DMS79 treated with DMSO at 0.1 percent for 48 hours (cell line): ENCODE results near the gene GARIN3.
"Not testable (repeated sequence)": the region's sequence is repeated elsewhere in the genome, so short reads cannot be mapped to it uniquely, and the experiment has no call there.

Experiments
- DNase-seq: peaks from one replicate; lab custom pipeline; 2025; lab: John Stamatoyannopoulos, UW

Gene GARIN3

DNA sequence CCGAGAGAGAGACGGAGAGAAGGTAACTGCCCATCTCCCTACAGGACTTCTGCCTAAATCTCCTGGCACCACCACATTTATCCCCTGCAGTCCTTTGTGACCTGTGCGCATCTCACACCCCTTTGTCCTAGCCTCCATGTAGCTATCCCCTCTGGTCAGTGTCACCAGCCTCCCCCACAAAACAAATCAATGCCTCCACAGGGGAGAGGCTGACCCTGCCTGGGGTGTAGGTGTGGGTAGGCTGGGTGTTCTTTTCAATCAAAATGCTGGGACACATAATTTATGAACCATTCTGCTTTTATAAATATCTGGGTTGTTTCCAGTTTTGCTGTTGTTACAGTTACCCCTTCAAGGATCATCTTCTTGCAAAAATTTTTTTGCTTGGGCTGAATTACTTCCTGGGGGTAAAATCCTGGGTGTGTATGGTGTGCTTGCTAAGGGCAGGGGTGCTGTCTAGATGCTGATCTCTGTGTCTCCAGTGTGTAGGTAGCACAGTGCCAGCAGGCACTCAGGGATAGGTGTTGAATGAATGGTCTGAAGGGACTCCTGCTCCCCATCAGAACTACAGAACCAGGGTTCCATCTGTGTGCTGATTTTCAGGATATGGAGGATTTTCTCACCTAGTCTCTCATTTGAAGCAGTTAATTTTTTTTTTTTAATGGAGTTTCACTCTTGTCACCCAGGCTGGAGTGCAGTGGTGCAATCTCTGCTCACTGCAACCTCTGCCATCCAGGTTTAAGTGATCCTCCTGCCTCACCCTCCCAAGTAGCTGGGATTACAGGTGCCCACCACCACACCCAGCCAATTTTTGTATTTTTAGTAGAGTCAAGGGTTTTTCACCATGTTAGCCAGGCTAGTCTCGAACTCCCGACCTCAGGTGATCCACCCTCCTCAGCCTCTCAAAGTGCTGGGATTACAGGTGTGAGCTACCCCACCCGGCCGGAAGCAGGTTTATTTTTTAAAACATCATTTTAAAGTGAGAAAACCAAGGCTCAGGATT, at the start of gene GARIN3:
TSS of gene GARIN3 (minus strand) at position 51 of the 1,000 bp plus-strand sequence. CDS start 96 bp downstream, outside the sequence.
- DNase-seq, result no peak

DNA sequence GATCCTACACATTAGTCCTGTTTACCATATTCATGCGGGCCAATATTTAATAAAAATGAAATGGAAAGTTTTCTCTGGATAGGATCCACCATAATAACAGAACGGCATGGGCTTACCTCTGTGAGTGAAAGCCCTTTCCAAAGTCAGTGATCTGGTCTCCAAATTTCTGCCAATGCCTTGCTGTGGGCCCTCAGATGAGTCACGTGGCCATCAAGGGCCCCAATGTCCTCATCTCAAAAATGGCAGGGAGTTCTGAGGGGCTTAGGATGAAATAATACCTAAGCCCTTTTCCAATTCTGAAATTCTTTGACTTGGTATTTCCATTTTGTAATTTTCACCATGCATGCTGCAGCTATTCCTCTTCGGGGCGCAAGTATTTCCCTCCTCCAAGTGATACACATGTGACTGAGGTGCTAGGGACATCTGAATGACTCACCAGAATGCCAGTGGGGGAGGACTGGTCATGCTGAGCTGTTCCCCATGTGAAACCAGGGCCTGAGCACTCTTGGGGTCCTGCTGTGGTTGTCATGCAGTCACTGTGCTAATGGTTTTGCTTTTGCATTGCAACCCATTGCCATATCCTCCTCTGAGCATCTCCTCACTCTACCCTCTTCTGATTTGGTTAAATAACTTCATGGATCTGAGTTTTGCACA, 49.6 kb upstream of the GARIN3 start:
- DNase-seq, result no peak

GRCh38 chr5:157214861-157215513, 48.9 kb upstream of the GARIN3 start:
- no peak for DNase-seq

DNA sequence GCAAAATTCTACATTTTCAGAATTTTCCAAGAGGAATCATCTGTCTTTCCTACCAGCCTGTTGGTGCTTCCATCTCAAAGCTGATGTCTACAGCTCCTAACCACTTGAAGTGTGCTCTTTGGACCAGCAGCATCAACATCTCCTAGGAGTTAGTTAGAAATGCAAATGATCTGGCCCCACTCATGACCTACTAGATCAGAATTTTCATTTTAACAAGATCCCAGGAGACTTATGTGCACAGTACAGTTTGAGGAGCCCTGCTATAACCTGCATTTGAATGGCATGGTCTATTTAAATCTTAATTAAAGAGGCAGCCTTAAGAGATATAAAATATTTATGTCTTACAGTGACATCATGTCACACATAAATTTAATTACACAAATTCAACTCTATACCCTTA, 48.4 kb upstream of the GARIN3 start:
- DNase-seq, result no peak

GRCh38 chr5:157213527-157214243, 47.6 kb upstream of the GARIN3 start:
- DNase-seq, result no peak

GRCh38 chr5:157212307-157212706, 46.2 kb upstream of the GARIN3 start:
- no peak for DNase-seq

DNA sequence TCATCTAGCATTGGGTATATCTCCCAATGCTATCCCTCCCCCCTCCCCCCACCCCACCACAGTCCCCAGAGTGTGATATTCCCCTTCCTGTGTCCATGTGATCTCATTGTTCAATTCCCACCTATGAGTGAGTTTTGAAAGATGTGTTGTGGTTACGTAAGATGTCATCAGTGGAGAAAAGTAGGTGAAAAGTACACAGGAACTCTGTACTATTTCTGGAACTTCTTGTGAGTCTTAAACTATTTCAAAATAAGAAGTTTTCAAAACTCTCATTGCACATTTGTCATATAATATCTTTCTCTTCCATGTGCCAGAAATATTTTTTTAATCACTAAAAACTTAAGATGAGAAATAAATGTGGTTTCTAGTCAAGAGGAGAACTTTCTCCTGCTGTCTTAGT, 44.6 kb upstream of the GARIN3 start:
- not testable (repeated sequence) for DNase-seq

DNA sequence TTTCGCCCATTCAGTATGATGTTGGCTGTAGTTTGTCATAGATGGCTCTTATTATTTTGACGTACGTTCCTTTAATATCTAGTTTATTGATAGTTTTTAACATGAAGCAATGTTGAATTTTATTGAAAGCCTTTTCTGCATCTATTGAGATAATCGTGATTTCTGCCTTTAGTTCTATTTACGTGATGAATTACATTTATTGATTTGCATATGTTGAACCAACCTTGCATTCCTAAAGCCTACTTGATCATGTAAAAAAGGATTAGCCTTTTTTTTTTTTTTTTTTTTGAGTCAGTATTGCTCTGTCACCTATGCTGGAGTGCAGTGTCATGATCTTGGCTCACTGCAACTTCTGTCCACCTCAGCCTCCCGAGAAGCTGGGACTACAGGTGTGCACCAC, 39.6 kb upstream of the GARIN3 start:
- no peak for DNase-seq

DNA sequence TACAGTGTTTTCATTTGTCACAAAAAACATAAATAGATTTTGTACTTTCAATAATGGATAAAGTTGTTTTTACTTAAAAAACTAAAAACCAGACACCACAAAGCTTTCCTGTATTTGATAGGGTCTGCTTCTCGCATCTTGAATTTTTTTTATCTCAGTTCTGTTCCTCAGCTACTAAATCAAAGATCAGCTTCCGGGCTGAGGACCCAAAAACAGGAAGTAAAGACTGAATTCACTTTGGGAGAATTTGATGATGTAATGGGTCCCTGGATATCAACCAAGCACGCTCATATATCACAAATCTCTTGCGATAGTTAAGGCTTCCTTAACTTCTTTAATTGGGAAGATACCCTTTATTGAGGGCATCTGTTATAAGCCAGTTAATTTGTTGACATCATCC, 38.7 kb upstream of the GARIN3 start:
- no peak for DNase-seq

DNA sequence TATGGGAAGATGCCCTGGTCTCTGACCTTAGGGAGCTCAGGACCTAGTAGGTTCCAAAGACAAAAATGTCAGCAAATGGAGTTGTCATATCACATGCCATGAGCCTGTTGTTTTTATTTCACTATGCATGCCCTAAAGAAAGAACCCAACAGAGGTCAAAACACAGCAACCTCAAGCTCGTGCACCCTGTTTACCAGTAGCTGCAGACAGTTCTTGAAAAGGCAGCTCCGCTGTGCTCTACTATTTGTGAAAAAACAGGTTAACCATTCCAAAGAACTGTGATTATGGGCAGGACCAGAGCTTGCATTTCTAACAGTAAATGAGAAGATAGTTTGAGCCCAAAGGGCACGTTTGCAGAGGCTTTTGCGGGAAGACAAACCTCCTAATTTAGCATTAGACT, 37.4 kb upstream of the GARIN3 start:
- no peak for DNase-seq

DNA sequence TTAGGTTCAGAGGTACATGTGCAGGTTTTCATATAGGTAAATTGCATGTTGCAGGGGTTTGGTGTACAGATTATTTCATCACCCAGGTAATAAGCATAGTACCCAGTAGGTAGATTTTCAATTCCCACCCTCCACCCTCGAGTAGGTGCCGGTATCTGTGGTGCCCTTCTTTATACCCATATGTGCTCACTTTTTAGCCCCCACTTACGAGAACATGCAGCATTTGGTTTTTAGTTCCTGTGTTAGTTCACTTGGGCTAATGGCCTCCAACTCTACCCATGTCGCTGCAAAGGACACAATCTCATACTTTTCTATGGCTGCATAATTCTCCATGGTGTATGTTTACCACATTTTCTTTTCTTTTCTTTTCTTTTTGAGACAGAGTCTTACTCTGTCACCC, 35.8 kb upstream of the GARIN3 start:
- no peak for DNase-seq

DNA sequence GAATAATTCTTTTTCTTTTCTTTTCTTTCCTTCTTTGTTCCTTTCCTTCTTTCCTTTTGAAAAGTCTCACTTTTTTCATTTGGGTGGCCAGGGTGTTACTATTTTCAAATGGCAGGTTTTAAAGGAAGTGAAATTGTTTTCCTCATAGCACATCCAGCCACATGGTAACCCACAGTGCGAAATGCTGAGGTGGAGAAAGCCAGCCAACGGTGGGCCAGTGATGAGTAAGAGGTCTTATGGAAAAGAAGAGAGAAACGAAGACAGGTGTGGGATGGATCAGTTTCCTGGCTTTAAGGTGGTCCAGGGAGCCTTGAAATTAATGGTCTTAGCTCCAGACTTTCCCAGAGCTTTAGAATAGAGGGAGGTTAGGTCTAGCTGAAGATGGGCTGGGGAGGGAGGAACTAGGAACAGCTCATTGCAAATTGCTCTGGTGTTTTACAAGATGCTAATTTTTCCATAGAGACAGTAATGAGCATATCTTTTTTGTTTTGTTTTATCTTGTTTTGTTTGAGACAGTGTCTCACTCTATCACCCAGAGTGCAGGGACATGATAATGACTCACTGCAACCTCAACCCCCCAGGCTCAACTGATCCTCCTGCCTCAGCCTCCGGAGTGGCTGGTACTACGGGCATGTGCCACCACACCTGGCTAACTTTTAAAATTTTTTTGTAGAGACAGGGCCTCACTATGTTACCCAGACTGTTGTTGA, 32.4 kb upstream of the GARIN3 start:
- DNase-seq, result no peak

- no peak for DNase-seq
These were observed 31.0 kb upstream of the GARIN3 start for GRCh38 chr5:157197086-157197485.

GRCh38 chr5:157196045-157196444, 30.0 kb upstream of the GARIN3 start:
- DNase-seq, result no peak

GRCh38 chr5:157193699-157194424, 27.8 kb upstream of the GARIN3 start:
- DNase-seq, result no peak

DNA sequence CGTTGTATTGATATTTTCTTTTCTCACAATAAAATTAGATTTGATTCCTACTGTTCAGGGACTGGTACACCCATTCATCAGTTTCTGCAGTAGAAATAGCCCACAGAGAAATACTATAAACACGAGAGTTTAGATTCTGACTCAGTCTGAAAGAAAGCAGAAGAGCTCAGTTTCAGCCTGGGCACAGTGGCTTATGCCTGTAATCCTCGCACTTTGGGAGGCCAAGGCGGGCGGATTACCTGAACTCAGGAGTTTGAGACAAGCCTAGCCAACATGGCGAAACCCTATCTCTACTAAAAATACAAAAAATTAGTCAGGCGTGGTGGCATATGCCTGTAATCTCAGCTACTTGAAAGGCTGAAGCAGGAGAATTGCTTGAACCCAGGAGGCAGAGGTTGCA, 23.2 kb upstream of the GARIN3 start:
- no peak for DNase-seq

DNA sequence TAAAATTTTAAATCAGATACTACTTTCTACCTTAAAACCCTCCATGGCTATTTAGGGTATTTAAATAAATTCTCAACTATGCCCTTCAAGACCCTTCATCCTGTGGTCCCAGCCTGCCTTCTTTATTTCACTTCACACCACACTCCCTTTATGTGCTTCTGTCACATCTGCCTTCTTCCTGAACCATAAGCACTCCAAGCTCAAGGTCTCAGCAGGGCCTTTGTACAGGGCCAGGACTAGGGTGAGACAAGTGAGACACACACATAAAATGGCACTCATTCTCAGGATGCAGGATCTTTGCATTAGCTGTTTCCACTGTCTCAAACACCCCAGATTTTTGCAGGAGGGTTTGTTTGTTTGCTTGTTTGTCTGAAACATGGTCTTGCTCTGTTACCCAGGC, 22.2 kb upstream of the GARIN3 start:
- DNase-seq, result no peak

DNA sequence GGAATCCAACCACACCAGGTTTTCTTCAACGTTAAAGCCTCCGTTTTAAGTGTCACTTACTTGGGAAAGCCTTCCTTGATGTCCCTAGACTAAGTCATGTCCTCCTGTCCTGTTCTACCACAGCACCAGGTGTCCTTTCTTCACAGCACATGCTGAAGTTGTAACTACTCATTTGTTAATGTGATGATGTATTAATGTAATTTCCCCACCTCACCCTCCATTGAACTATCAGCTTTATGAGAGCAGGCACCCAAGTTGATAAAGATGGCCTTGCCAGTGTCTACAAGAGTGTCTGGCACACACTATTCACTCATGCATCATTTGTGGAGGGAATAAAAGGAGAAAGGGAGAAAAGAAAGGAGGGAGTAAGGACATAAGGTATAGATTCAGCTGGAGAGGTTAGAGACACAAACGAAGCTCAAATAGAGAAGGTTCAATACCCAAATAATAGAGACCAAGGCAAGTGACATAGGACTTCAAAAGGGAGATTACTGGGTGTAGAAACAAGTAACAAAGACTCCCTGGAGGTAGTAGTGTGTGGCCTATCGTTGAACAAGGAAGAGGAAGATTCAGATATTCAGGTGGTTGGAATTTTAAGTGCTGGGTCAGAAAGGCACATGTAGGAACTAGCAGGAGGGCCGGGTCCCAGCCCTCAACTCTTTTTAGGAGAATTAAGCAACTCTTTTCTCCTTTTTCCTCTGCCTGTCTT, 21.1 kb upstream of the GARIN3 start:
- no peak for DNase-seq

GRCh38 chr5:157186309-157187045, 20.4 kb upstream of the GARIN3 start:
- no peak for DNase-seq
